ENCODE measurements around the gene ADGRG7.

ADGRG7 gene

DNA sequence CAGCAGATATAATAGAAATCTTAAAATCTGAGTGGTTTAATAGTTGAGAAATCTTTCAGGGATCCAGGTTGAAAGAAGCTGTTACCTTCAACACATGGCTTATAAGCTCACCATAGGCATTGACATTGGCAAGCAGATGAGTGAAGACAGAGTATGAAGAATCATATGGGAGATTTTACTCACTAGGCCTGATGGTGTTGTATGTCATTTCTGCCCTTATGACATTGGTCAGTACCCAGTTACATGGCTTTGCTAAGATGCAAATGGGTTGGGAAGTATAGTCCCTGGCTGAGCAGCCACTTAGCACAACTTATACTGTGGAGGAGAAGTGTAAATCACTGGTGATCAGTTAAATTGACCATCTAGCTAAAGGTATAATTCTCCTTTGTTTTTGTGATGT, 105.8 kb downstream of the ADGRG7 start:
- Histone ChIP-seq H3K4me2 (ENCODE audit: low read length) (no peak overlapping the region), H3K4me1 (peaks cover 5% of the 10 kb centered on the region), H3K79me2 (peaks cover 45% of the 10 kb centered on the region), H3K4me3 (ENCODE audit: low read depth, low read length) (no peak overlapping the region), H3K9me3 (ENCODE audit: control insufficient read depth, low read length) (no peaks in the 10 kb centered on the region), H3K27ac (no peak overlapping the region), H3K9ac (no peak overlapping the region), H3K27me3 (ENCODE audit: control insufficient read depth, insufficient read depth, low read length) (no peaks in the 10 kb centered on the region), H2AFZ (no peak overlapping the region), H3K36me3 (ENCODE audit: control insufficient read depth, insufficient read depth, low read length) (no peaks in the 10 kb centered on the region)
- TF ChIP-seq, protein P1, sequence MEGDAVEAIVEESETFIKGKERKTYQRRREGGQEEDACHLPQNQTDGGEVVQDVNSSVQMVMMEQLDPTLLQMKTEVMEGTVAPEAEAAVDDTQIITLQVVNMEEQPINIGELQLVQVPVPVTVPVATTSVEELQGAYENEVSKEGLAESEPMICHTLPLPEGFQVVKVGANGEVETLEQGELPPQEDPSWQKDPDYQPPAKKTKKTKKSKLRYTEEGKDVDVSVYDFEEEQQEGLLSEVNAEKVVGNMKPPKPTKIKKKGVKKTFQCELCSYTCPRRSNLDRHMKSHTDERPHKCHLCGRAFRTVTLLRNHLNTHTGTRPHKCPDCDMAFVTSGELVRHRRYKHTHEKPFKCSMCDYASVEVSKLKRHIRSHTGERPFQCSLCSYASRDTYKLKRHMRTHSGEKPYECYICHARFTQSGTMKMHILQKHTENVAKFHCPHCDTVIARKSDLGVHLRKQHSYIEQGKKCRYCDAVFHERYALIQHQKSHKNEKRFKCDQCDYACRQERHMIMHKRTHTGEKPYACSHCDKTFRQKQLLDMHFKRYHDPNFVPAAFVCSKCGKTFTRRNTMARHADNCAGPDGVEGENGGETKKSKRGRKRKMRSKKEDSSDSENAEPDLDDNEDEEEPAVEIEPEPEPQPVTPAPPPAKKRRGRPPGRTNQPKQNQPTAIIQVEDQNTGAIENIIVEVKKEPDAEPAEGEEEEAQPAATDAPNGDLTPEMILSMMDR (IDR thresholded peaks at IDR 0.05): no peak

DNA sequence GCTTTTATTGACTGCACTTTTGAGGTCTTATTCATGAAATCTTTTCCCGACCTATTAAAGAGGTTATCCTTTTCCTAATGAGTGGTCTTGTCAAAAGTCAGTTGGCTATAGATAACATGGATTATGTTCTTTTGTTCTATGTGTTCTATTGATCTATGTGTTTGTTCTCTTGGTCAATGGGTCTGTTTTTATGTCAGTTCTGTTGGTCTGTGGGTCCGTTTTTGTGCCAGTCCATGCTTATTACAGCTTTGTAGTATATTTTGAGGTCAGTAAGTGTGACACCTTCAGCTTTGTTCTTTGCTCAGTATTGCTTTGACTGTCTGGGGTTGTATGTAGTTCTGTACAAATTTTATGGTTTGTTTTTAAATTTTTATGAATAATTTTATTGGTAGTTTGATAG, 107.7 kb downstream of the ADGRG7 start:
- Histone ChIP-seq H3K27me3 (ENCODE audit: control insufficient read depth, insufficient read depth, low read length) (no peaks in the 10 kb centered on the region), H3K4me3 (ENCODE audit: low read depth, low read length) (no peak overlapping the region), H2AFZ (no peak overlapping the region), H3K36me3 (ENCODE audit: control insufficient read depth, insufficient read depth, low read length) (no peaks in the 10 kb centered on the region), H3K79me2 (peaks cover 32% of the 10 kb centered on the region), H3K9me3 (ENCODE audit: control insufficient read depth, low read length) (no peaks in the 10 kb centered on the region), H3K4me1 (no peaks in the 10 kb centered on the region), H3K27ac (no peak overlapping the region), H3K9ac (no peak overlapping the region), H3K4me2 (ENCODE audit: low read length) (no peak overlapping the region)
- TF ChIP-seq, protein P1 (IDR thresholded peaks at IDR 0.05): no peak

DNA sequence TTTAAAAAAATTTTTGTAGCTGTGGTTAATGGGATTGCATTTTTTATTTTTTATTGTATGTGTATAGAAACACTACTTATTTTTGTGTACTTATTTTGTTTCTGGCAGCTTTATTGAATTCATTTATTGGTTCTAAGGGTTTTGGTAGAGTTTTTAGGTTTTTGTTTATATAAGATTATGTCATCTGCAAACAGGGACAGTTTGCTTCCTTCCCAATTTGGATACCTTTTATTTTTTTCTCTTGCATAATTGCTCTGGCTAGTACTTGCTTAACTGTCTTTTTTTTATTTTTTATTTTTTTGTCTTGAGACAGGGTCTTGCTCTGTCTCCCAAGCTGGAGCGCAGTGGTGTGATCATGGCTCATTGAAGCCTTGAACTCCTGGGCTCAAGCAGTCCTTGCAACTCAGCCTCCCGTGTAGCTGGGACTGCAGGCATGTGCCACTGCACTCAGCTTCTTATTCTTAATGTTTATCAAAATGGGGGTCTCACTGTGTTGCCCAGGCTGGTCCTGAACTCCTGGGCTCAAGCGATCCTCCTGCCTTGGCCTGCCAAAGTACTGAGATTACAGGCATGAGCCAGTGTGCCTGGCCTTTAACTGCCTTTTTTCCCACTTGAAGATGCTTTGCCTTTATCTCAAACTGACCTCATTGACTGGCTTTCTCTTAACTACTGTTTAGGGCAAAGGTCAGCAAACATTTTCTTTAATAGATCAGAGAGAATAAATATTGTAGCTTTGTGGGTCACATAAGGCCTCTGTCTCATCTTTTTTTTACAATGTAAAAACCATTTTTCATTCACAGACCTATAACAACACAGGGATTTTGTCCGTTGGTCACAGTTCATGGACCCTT, 108.5 kb downstream of the ADGRG7 start:
- TF ChIP-seq, protein P1 (IDR thresholded peaks at IDR 0.05): no peak
- Histone ChIP-seq H3K36me3 (ENCODE audit: control insufficient read depth, insufficient read depth, low read length) (no peaks in the 10 kb centered on the region), H3K27ac (no peak overlapping the region), H3K27me3 (ENCODE audit: control insufficient read depth, insufficient read depth, low read length) (no peaks in the 10 kb centered on the region), H3K79me2 (peaks cover 27% of the 10 kb centered on the region), H3K9me3 (ENCODE audit: control insufficient read depth, low read length) (no peaks in the 10 kb centered on the region), H3K4me2 (ENCODE audit: low read length) (no peak overlapping the region), H3K9ac (no peak overlapping the region), H3K4me1 (no peaks in the 10 kb centered on the region), H3K4me3 (ENCODE audit: low read depth, low read length) (no peak overlapping the region), H2AFZ (no peak overlapping the region)

DNA sequence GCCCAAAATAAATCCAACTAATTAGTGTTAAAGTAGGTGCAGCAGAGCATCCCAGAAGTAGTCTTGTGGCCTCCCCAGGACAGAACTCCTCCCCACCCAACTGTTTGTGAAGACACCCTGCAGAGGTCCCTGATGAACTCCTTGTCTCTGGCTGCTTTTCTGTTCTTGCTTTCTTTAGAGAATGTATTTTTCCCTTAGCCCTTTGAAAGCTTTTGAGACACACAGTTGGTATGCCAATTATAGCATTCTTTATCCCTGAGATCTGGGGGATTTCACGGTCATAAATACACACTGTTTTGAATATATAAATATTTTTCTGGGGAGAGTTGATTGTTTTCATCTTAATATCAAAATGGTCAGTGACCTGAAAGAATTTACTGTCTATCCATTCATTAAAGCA, 109.7 kb downstream of the ADGRG7 start:
- Histone ChIP-seq H3K79me2 (peaks cover 27% of the 10 kb centered on the region), H3K4me1 (no peaks in the 10 kb centered on the region)

More for the DNA sequence above, 109.7 kb downstream of the ADGRG7 start:
- H3K27me3 ChIP-seq (ENCODE audit: control insufficient read depth, insufficient read depth, low read length): no peaks in the 10 kb centered on the region
- H2AFZ ChIP-seq: no peak overlapping the region
- H3K4me3 ChIP-seq (ENCODE audit: low read depth, low read length): no peak overlapping the region
- no peak overlapping the region for H3K4me2 ChIP-seq (ENCODE audit: low read length)
- H3K9ac ChIP-seq: no peak overlapping the region
- H3K9me3 ChIP-seq (ENCODE audit: control insufficient read depth, low read length): no peaks in the 10 kb centered on the region
- H3K36me3 ChIP-seq (ENCODE audit: control insufficient read depth, insufficient read depth, low read length): no peaks in the 10 kb centered on the region
- TF ChIP-seq, protein P1 (IDR thresholded peaks at IDR 0.05): no peak
- H3K27ac ChIP-seq: no peak overlapping the region
